Activated CD8-positive, alpha-beta T cell treated with anti-CD3 and anti-CD28 coated beads, Interleukin-2, amount 10 ng/mL, durations not matched to agents 7 days and 5 days (primary cell): ENCODE data around the gene NAT9. TPM values are rescaled to one million over a fixed set of nuclear protein-coding genes. Genes with fewer than 3 reads are reported as not detected.
A peak's percentile ranks its signal among the peaks of the same experiment; 100 is the strongest.

Experiments used
- microRNA-seq: library from miRNA; unstranded; fragments of <30 nt; microRNA quantifications from one replicate; pipeline ENCODE4 v1.2.0, GENCODE V29; 2022
- total RNA-seq, 2 experiments: library from RNA; stranded (reverse); gene quantifications; one replicate each; pipeline ENCODE4 v1.2.3, GENCODE V29; 2021

NAT9 gene
- total RNA-seq, 2 experiments from 2014 or later: 28.3 to 30.7 TPM

Small RNAs within 50 kb of the gene (microRNA-seq; reads per million reads assigned to microRNA genes)
- 114 reads per million, percentile 62 among the genes with 10 or more reads in this experiment for gene MIR3615

Other genes with a start within 250 kb of the NAT9 start
- gene CD300LB, start 244.9 kb downstream of the NAT9 start, total RNA-seq: not detected
- under 1 TPM; 0.47 to 0.57 TPM for gene CD300C, start 230.2 kb downstream of the NAT9 start, total RNA-seq
- not detected for gene CD300H, start 208.8 kb downstream of the NAT9 start, total RNA-seq
- not detected for gene CD300LD, start 184.1 kb downstream of the NAT9 start, total RNA-seq
- not detected for gene CD300E, start 152.6 kb downstream of the NAT9 start, total RNA-seq
- not detected for gene CD300LF, start 63.4 kb downstream of the NAT9 start, total RNA-seq
- gene RAB37, start 39.1 kb downstream of the NAT9 start, total RNA-seq: 10 to 100 TPM; 19.1 to 19.6 TPM
- gene NHERF1, start 27.7 kb downstream of the NAT9 start, total RNA-seq: 100 to 1,000 TPM; 286 to 296 TPM
- gene GRIN2C, start 83.5 kb upstream of the NAT9 start, total RNA-seq: under 1 TPM; 0.18 to 0.21 TPM
- 10 to 100 TPM; 29.5 to 35.5 TPM for gene FDXR, start 96.6 kb upstream of the NAT9 start, total RNA-seq
- gene FADS6, start 117.3 kb upstream of the NAT9 start, total RNA-seq: not detected
- gene USH1G, start 146.9 kb upstream of the NAT9 start, total RNA-seq: not detected
- gene OTOP2, start 147.9 kb upstream of the NAT9 start, total RNA-seq: not detected
- not detected for gene OTOP3, start 159.6 kb upstream of the NAT9 start, total RNA-seq
- gene HID1, start 196.4 kb upstream of the NAT9 start, total RNA-seq: under 1 TPM; 0.18 to 0.55 TPM
- gene CDR2L, start 211.3 kb upstream of the NAT9 start, total RNA-seq: under 1 TPM; 0.13 to 0.18 TPM
- 10 to 100 TPM; 45.1 to 45.8 TPM for gene MRPL58, start 236.3 kb upstream of the NAT9 start, total RNA-seq